ENCODE results near the gene CNTNAP5. TPM values are rescaled to one million over a fixed set of nuclear protein-coding genes. Genes with fewer than 3 reads are reported as not detected.

The CNTNAP5 gene
- total RNA-seq, 4 donors from 2014 or later, result 0.20 to 1.4 (median 0.68) TPM; not detected in 1

DNA sequence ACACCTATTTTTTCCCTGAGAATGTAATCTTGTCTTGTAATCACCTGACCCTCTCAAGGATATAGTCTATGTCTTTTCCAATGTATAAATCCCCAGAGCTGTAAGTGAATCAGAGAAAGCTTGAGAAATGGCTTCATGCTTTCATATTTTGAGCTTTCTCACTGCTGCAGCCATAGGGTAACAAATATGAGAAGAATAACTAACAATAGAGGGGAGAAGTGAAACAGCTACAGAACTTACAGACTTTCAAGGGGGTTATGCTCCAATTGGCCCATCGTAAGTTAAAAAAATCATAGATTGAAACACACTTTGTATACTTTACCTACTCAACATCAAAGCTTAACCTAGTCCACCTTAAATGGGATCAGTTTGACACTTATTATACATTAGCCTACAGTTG, 111.0 kb downstream of the CNTNAP5 start:
- H3K27me3 ChIP-seq, result no peaks in the 10 kb centered on the region
- 83 to 85% methylated on average over 1 of the region's 1 CpG for WGBS, 2 donors (ENCODE audit: low coverage in 1 of 2)
- in situ Hi-C loops (cut with MboI; ENCODE audit: low pct_ligation_motif_present in 1 of 4, low pct_unique_long_range_greater_than_20kb in 1 of 4, low sequenced_read_pairs in 3 of 4) (no loop called here), intact Hi-C loops (cut with DNase I; ENCODE audit: low total_unique reads) (no loop called here)
- no peak overlapping the region for H3K4me3 ChIP-seq
- TF ChIP-seq POLR2A (IDR thresholded peaks at IDR 0.05) (no peak), POLR2AphosphoS5 (IDR thresholded peaks at IDR 0.05) (no peak), EP300 (IDR thresholded peaks at IDR 0.05; ENCODE audit: low read depth) (no peak)
- TF ChIP-seq, protein P1, sequence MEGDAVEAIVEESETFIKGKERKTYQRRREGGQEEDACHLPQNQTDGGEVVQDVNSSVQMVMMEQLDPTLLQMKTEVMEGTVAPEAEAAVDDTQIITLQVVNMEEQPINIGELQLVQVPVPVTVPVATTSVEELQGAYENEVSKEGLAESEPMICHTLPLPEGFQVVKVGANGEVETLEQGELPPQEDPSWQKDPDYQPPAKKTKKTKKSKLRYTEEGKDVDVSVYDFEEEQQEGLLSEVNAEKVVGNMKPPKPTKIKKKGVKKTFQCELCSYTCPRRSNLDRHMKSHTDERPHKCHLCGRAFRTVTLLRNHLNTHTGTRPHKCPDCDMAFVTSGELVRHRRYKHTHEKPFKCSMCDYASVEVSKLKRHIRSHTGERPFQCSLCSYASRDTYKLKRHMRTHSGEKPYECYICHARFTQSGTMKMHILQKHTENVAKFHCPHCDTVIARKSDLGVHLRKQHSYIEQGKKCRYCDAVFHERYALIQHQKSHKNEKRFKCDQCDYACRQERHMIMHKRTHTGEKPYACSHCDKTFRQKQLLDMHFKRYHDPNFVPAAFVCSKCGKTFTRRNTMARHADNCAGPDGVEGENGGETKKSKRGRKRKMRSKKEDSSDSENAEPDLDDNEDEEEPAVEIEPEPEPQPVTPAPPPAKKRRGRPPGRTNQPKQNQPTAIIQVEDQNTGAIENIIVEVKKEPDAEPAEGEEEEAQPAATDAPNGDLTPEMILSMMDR (IDR thresholded peaks at IDR 0.05), result no peak
- no peaks in the 10 kb centered on the region for H3K9me3 ChIP-seq
- no peak overlapping the region for H3K27ac ChIP-seq
- no peaks in the 10 kb centered on the region for H3K36me3 ChIP-seq
- no peak for DNase-seq
- no peaks in the 10 kb centered on the region for H3K4me1 ChIP-seq

DNA sequence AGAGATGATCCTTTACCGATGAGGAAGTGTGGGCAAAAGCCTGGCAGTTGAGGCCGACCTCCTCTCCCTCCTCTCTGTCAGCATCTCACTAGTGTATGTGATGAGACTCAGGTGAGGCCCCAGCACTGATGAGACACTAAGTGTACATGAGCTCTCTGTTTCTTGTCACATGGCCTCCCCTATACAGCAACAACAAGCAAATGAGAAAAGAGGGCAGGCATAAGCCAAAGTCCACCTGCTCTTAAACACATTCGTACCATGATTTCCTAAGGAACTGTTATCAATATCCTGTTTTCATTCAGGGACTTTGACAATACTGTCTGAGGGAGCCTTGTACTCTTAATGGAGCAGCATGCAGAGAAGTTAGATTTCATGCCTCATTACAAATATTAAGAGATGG, 113.0 kb downstream of the CNTNAP5 start:
- no peak for DNase-seq
- Histone ChIP-seq H3K4me3 (no peak overlapping the region), H3K36me3 (no peaks in the 10 kb centered on the region), H3K9me3 (no peaks in the 10 kb centered on the region), H3K4me1 (no peaks in the 10 kb centered on the region), H3K27ac (no peak overlapping the region), H3K27me3 (no peaks in the 10 kb centered on the region)
- 78 to 81% methylated on average over 2 to 3 of the region's 3 CpGs for WGBS, 2 donors (ENCODE audit: low coverage in 1 of 2)
- in situ Hi-C loops (cut with MboI; ENCODE audit: low pct_ligation_motif_present in 1 of 4, low pct_unique_long_range_greater_than_20kb in 1 of 4, low sequenced_read_pairs in 3 of 4), result no loop called here
- intact Hi-C loops (cut with DNase I; ENCODE audit: low total_unique reads), result no loop called here
- TF ChIP-seq POLR2A (IDR thresholded peaks at IDR 0.05) (no peak), EP300 (IDR thresholded peaks at IDR 0.05; ENCODE audit: low read depth) (no peak), POLR2AphosphoS5 (IDR thresholded peaks at IDR 0.05) (no peak)
- TF ChIP-seq, protein P1 (IDR thresholded peaks at IDR 0.05), result no peak

DNA sequence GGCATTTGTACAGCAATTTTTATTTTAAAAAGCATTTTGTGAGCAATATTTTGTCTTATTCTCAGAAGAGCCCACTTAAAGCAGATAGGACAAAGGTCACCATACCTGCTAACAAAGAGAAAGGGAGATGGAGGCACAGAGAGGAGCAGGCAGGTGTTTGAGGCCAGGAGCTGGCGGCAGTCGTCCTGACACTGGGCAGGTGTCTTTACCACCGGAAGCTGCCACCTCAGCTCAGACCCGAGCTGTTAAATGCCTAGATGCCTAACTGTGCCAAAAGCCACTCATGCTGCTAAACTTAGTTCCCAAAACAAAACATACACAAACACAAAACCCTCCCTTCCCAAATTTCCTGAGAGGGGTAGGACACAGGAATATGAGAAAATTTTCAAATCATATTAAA, 120.9 kb downstream of the CNTNAP5 start:
- Histone ChIP-seq H3K4me1 (no peaks in the 10 kb centered on the region), H3K9me3 (no peaks in the 10 kb centered on the region), H3K27me3 (no peaks in the 10 kb centered on the region), H3K36me3 (no peaks in the 10 kb centered on the region), H3K4me3 (no peak overlapping the region), H3K27ac (no peak overlapping the region)
- intact Hi-C loops (cut with DNase I; ENCODE audit: low total_unique reads) (no loop called here), in situ Hi-C loops (cut with MboI; ENCODE audit: low pct_ligation_motif_present in 1 of 4, low pct_unique_long_range_greater_than_20kb in 1 of 4, low sequenced_read_pairs in 3 of 4) (no loop called here)
- WGBS, 2 donors (ENCODE audit: low coverage in 1 of 2), result 37 to 51% methylated on average over 4 of the region's 4 CpGs
- no peak for DNase-seq
- TF ChIP-seq, protein P1 (IDR thresholded peaks at IDR 0.05), result no peak
- TF ChIP-seq POLR2A (IDR thresholded peaks at IDR 0.05) (no peak), POLR2AphosphoS5 (IDR thresholded peaks at IDR 0.05) (no peak), EP300 (IDR thresholded peaks at IDR 0.05; ENCODE audit: low read depth) (no peak)

DNA sequence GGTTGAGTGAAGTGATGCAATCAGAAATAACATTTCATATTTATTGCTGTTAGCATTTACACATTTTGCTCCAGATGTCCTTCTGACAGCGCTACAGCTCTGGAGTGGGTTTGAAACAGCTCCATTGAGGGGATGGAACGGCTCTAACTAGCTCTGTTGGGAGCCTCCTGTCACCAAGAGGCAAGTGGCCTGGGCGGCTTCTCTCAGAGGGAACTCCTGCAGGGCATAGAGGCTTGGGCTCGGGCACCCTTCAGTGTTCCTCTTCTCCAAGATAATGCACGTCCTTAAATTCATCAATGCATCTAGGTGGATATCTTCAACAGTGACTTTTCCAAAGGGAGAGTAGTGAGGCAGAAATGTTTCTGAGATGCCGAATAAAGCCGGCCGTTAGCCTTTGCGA, 122.5 kb downstream of the CNTNAP5 start:
- Histone ChIP-seq H3K36me3 (no peaks in the 10 kb centered on the region), H3K9me3 (no peaks in the 10 kb centered on the region), H3K4me3 (no peak overlapping the region), H3K4me1 (no peaks in the 10 kb centered on the region), H3K27me3 (no peaks in the 10 kb centered on the region), H3K27ac (no peak overlapping the region)
- in situ Hi-C loops (cut with MboI; ENCODE audit: low pct_ligation_motif_present in 1 of 4, low pct_unique_long_range_greater_than_20kb in 1 of 4, low sequenced_read_pairs in 3 of 4), result no loop called here
- intact Hi-C loops (cut with DNase I; ENCODE audit: low total_unique reads), result no loop called here
- no peak for DNase-seq
- 74 to 78% methylated on average over 8 to 9 of the region's 9 CpGs for WGBS, 2 donors (ENCODE audit: low coverage in 1 of 2)
- no peak for TF ChIP-seq EP300 (IDR thresholded peaks at IDR 0.05; ENCODE audit: low read depth)
- no peak for TF ChIP-seq POLR2AphosphoS5 (IDR thresholded peaks at IDR 0.05)
- TF ChIP-seq, protein P1 (IDR thresholded peaks at IDR 0.05), result no peak
- no peak for TF ChIP-seq POLR2A (IDR thresholded peaks at IDR 0.05)
